K562 (cell line): Measurements from ENCODE around the gene MYL12B. TPM values are rescaled to one million over a fixed set of nuclear protein-coding genes. Genes with fewer than 3 reads are reported as not detected.
A peak's percentile ranks its signal among the peaks of the same experiment; 100 is the strongest.

ENCODE experiments used
- ATAC-seq: fragments of 200-7000 bp; cut with Tn5 transposase; 3 replicates; pipeline ENCODE4 v1.9.1; 2020; ENCODE audit warnings: moderate library complexity
- BruUV-seq: library from RNA; stranded (reverse); fragments of 400-500 nt; replicated peaks from 2 replicates; lab custom pipeline; 2021; lab: Mats Ljungman, UMichigan
- CTCF ChIA-PET: fragments of 300-600 bp; formaldehyde crosslinking; extraction: SDS; loops from one replicate; lab custom pipeline; 2021; ENCODE audit warnings: low intra/inter-chr PET ratio; lab: Yijun Ruan, JAX
- POLR2A ChIA-PET: fragments of 300-600, 350-650 bp; sonication (Branson Sonifier 250); formaldehyde crosslinking; extraction: SDS; loops from one replicate; lab custom pipeline; 2021; ENCODE audit warnings: antibody characterized with exemption, inconsistent platforms; lab: Yijun Ruan, JAX
- DNase-seq, 4 experiments: peaks; one replicate each; pipeline versions ENCODE4 v3.0.0 to v3.0.0-alpha.2; 2011 to 2018; ENCODE audit warnings: low spot score in 3 of 4, mixed read lengths in 3 of 4; ENCODE audit errors: extremely low read depth in 1 of 4
- FAIRE-seq: peaks from 2 replicates; lab custom pipeline; 2011; peaks lifted over from hg19 to GRCh38; lab: Jason Lieb, UNC
- H2AFZ ChIP-seq: 2 replicates; pipeline ENCODE4 v1.6.0; 2011; ENCODE audit warnings: low read depth, low read length, control low read depth, inconsistent platforms
- H3K27ac ChIP-seq: fragments of 200-600 bp; 3 replicates; pipeline ENCODE4 v1.8.0; 2011; ENCODE audit warnings: low read depth, mild to moderate bottlenecking, control low read depth, inconsistent platforms, low read length, moderate library complexity, mixed read lengths; ENCODE audit errors: extremely low read depth
- H3K27me3 ChIP-seq, 2 experiments: fragments of 300-600 bp in 1 of 2; 2 replicates in 1 of 2; 3 replicates in 1 of 2; pipeline versions ENCODE4 v1.6.0 to v1.8.0; 2011; ENCODE audit warnings: inconsistent platforms in 2 of 2, low read length in 2 of 2, mild to moderate bottlenecking in 1 of 2, mixed read lengths in 1 of 2, moderate library complexity in 1 of 2; ENCODE audit not compliant: control insufficient read depth in 2 of 2, insufficient read depth in 2 of 2
- H3K36me3 ChIP-seq: fragments of 300-600 bp; 3 replicates; pipeline ENCODE4 v1.8.0; 2011; ENCODE audit warnings: mild to moderate bottlenecking, low read length, inconsistent platforms; ENCODE audit not compliant: control insufficient read depth, insufficient read depth
- H3K4me1 ChIP-seq, 2 experiments: fragments of 200-600 bp in 1 of 2; replicated peaks in 1 of 2; 2 replicates in 1 of 2; 3 replicates in 1 of 2; pipeline versions ENCODE4 v1.5.1 to v1.8.0; 2011; ENCODE audit warnings: inconsistent platforms in 2 of 2, low read length in 2 of 2, mild to moderate bottlenecking in 1 of 2, mixed read lengths in 1 of 2, moderate library complexity in 1 of 2; ENCODE audit not compliant: control insufficient read depth in 2 of 2, insufficient read depth in 2 of 2
- H3K4me2 ChIP-seq: 2 replicates; pipeline ENCODE4 v1.6.1; 2011; ENCODE audit warnings: low read length, control low read depth, inconsistent platforms, mixed read lengths; ENCODE audit not compliant: insufficient read depth
- H3K4me3 ChIP-seq: fragments of 200-600 bp; sonication (generic), shearing (Covaris generic); 2 replicates; pipeline ENCODE4 v1.5.1; 2016; ENCODE audit warnings: control low read depth, inconsistent platforms
- H3K79me2 ChIP-seq: fragments of 200-600 bp; 3 replicates; pipeline ENCODE4 v1.8.0; 2011; ENCODE audit warnings: low read length, inconsistent platforms; ENCODE audit not compliant: control insufficient read depth, insufficient read depth
- H3K9ac ChIP-seq, 2 experiments: 2 replicates each; pipeline versions ENCODE4 v1.6.0 to v1.6.1; 2011; ENCODE audit warnings: low read depth in 2 of 2, low read length in 2 of 2, control low read depth in 1 of 2, inconsistent platforms in 1 of 2, mild to moderate bottlenecking in 1 of 2, mixed read lengths in 1 of 2; ENCODE audit not compliant: insufficient read depth in 1 of 2
- H3K9me1 ChIP-seq: one replicate; pipeline ENCODE4 v1.6.0; 2011; ENCODE audit warnings: inconsistent platforms, mild to moderate bottlenecking, low read length, moderate library complexity; ENCODE audit not compliant: control insufficient read depth, insufficient read depth
- H3K9me3 ChIP-seq: replicated peaks from 2 replicates; pipeline ENCODE4 v1.5.1; 2011; ENCODE audit warnings: low read depth, low read length, inconsistent platforms; ENCODE audit not compliant: control insufficient read depth, insufficient read depth
- H4K20me1 ChIP-seq: replicated peaks from 2 replicates; pipeline ENCODE4 v1.6.1; 2011; ENCODE audit warnings: low read length, inconsistent platforms, mixed read lengths; ENCODE audit not compliant: control insufficient read depth, insufficient read depth
- CHD4 ChIP-seq: fragments of 200-600 bp; sonication (generic); IDR thresholded peaks from 3 replicates; pipeline ENCODE4 v1.6.1; 2012; ENCODE audit warnings: low read depth, mild to moderate bottlenecking, mixed read lengths, low read length, inconsistent platforms; ENCODE audit not compliant: insufficient read depth, insufficient replicate concordance, poor library complexity, severe bottlenecking
- E2F8 ChIP-seq: fragments of 450-650 bp; IDR thresholded peaks from 2 replicates; pipeline ENCODE4 v1.7.1; 2018; ENCODE audit warnings: mild to moderate bottlenecking, low read depth; ENCODE audit not compliant: partially characterized antibody
- JUND ChIP-seq, 2 experiments: IDR thresholded peaks; 2 replicates in 1 of 2; 3 replicates in 1 of 2; pipeline ENCODE4 v1.6.1; 2011; ENCODE audit warnings: borderline replicate concordance in 2 of 2, low read depth in 2 of 2, low read length in 2 of 2, improper control_type of control experiment in 1 of 2, missing biosample characterization in 1 of 2, missing genetic modification characterization in 1 of 2, missing genetic modification reagents in 1 of 2
- XRCC4 ChIP-seq: IDR thresholded peaks from one replicate; pipeline ENCODE4 v1.6.1; 2011; ENCODE audit not compliant: insufficient read depth, insufficient read length; ENCODE audit errors: extremely low read depth
- ZNF143 ChIP-seq: sonication (generic); formaldehyde crosslinking; IDR thresholded peaks from 2 replicates; pipeline ENCODE4 v1.9.0; 2022; ENCODE audit warnings: mild to moderate bottlenecking, missing genetic modification reagents
- WGBS: fragments of 100-300 bp; shearing (Covaris generic); methylation state at CpG from one replicate; pipeline ENCODE4 v1.1.6; 2016; ENCODE audit warnings: low coverage, mixed read lengths; ENCODE audit not compliant: insufficient coverage; ENCODE audit errors: missing lambda C conversion rate; 5-methylcytosine and 5-hydroxymethylcytosine counted together
- in situ Hi-C: fragments of 300-500 bp; cut with MboI; formaldehyde crosslinking; loops from 4 replicates; pipeline ENCODE4 v1.15.0; 2018; ENCODE audit warnings: inconsistent platforms, mixed read lengths
- intact Hi-C: fragments of 100-400 bp; cut with micrococcal nuclease; formaldehyde crosslinking; loops from 2 replicates; pipeline ENCODE4 v1.14.2; 2022
- polyA plus RNA-seq, 8 experiments: library from polyadenylated mRNA; depleted of rRNA in 4 of 8; stranded (reverse) in 5 of 8; unstranded in 3 of 8; fragments of >200 nt; fragmentation: Nextera tagmentation in 2 of 8; fragmentation: Illumina TruSeq in 1 of 8; extraction: Ambion mirVana in 2 of 8; extraction: Trizol in 1 of 8; gene quantifications; 2 replicates each; pipeline versions ENCODE4 v1.2.1 to v1.2.3, GENCODE V29; 2011 to 2014; ENCODE audit warnings: inconsistent platforms in 1 of 8, missing spikeins in 1 of 8
- total RNA-seq, 7 experiments: library from RNA; depleted of rRNA in 6 of 7; stranded (reverse); fragments of >200 nt in 6 of 7; fragmentation: Illumina TruSeq in 2 of 7; extraction: Trizol in 2 of 7; gene quantifications; 2 replicates each; pipeline versions ENCODE4 v1.2.1 to v1.2.3, GENCODE V29; 2011 to 2021; ENCODE audit warnings: low replicate concordance in 1 of 7
- TF ChIP-seq, protein P1 (sequence below): sonication (generic); formaldehyde crosslinking; IDR thresholded peaks from 2 replicates; pipeline ENCODE4 v1.8.1; 2022; ENCODE audit warnings: missing genetic modification reagents

The MYL12B gene
- total and polyA plus RNA-seq, 9 of the 15 experiments (the other 6 are each of a cell fraction or from before 2014, with no cell fraction given) = 220 to 995 (median 463) TPM

- ATAC-seq (no peak), DNase-seq (no peak), FAIRE-seq (no peak)
- no TSS peak for BruUV-seq
- Histone ChIP-seq H3K36me3 (no peaks in the 10 kb centered on the region; the same call in 2 of the 3 replicates), H3K4me1 (peaks cover 12 to 31% of the 10 kb centered on the region in 2 experiments), H3K9me3 (no peaks in the 10 kb centered on the region), H3K27me3 (no peaks in the 10 kb centered on the region), H3K9ac (no peak overlapping the region), H4K20me1 (no peaks in the 10 kb centered on the region), H3K4me3 (no peak overlapping the region), H2AFZ (peak overlapping the region; percentile 59), H3K27ac (no peak overlapping the region), H3K4me2 (no peak overlapping the region), H3K9me1 (no peaks in the 10 kb centered on the region), H3K79me2 (no peaks in the 10 kb centered on the region)
- in situ Hi-C loops (no loop called here), intact Hi-C loops (no loop called here)
- TF ChIP-seq CHD4 (no peak), JUND (IDR thresholded peaks at IDR 0.05; ENCODE audit: borderline replicate concordance, low read depth, low read length) (no peak), JUND (tag; IDR thresholded peaks at IDR 0.05; ENCODE audit: borderline replicate concordance, low read depth, low read length) (no peak)
- ChIA-PET CTCF (no interaction called here), POLR2A (interaction anchor here (0.8 to 1.2 kb wide), 3 partner anchors 9 to 34 kb away, joined by 3 read pairs; no protein-coding TSS in a partner anchor)
- WGBS = 51% methylated on average over 5 of the region's 5 CpGs
Measured at GRCh38 chr18:3216987-3217386, 44.9 kb upstream of the MYL12B start.

DNA sequence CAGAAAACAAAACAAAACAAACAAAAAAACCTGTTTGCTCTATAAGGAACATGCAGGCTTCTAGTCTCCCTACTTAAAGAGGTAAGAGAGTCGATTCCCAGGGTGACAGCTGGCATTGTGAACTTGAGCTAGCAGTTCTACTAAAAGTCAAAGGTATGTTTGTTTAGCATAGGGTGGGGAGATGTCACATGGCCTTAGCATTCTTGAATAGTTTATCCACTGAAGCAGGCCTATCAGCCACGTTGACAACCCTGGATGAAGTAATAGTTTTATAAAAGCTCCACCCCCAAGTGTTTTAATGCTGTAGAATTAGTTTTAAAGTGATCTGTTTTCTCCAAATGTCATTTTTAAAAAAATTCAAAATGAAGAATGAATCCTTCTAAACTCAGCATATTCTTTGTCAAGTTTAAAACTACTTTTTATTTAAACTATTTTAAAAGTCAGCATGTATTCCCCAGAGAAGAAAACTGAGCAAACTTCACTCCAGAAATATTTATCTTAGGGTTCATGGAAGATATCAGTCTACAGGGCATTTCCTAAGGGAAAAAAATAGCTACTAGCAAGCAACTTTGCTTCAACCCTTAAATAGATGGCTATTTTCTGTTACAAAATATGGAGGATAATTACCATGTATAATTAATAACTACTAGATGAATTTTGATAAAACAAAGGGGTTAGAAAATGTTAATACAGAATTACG, 43.8 kb upstream of the MYL12B start:
- no peaks in the 10 kb centered on the region for H3K9me3 ChIP-seq
- H4K20me1 ChIP-seq = no peaks in the 10 kb centered on the region
- intact Hi-C loops (no loop called here), in situ Hi-C loops (no loop called here)
- H3K27me3 ChIP-seq = no peaks in the 10 kb centered on the region
- H3K36me3 ChIP-seq = no peaks in the 10 kb centered on the region
- ChIA-PET POLR2A (interaction anchor here (1.1 kb wide), 1 partner anchor 30 kb away, joined by 3 read pairs; the partner anchor contains the start of gene MYL12A), CTCF (no interaction called here)
- DNase-seq (peak; percentile 31 to 57 (median 44)), FAIRE-seq (peak; percentile 66), ATAC-seq (peak; percentile 76)
- H3K9me1 ChIP-seq = no peaks in the 10 kb centered on the region
- peaks cover 12 to 21% of the 10 kb centered on the region in 2 experiments for H3K4me1 ChIP-seq
- peak overlapping the region; percentile 85 for H2AFZ ChIP-seq
- WGBS = 25% methylated on average over 3 of the region's 3 CpGs
- no peak overlapping the region for H3K4me2 ChIP-seq
- no peaks in the 10 kb centered on the region for H3K79me2 ChIP-seq
- no peak overlapping the region for H3K4me3 ChIP-seq
- H3K27ac ChIP-seq = peak overlapping the region; percentile 32; the same call in 1 of the 3 replicates
- H3K9ac ChIP-seq = no peak overlapping the region
- BruUV-seq = no TSS peak
- TF ChIP-seq XRCC4 = no peak
- TF ChIP-seq, protein P1, sequence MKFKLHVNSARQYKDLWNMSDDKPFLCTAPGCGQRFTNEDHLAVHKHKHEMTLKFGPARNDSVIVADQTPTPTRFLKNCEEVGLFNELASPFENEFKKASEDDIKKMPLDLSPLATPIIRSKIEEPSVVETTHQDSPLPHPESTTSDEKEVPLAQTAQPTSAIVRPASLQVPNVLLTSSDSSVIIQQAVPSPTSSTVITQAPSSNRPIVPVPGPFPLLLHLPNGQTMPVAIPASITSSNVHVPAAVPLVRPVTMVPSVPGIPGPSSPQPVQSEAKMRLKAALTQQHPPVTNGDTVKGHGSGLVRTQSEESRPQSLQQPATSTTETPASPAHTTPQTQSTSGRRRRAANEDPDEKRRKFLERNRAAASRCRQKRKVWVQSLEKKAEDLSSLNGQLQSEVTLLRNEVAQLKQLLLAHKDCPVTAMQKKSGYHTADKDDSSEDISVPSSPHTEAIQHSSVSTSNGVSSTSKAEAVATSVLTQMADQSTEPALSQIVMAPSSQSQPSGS (CRISPR knock-in tag) = no peak
- TF ChIP-seq E2F8 = no peak
- TF ChIP-seq ZNF143 (CRISPR knock-in tag) = no peak
